Vagina (tissue), 2 donors: ENCODE data around the gene MOGAT1. TPM values are rescaled to one million over a fixed set of nuclear protein-coding genes. Genes with fewer than 3 reads are reported as not detected.

Source experiments
- DNase-seq, 2 donors: peaks; one replicate each; pipeline ENCODE4 v3.0.0-alpha.2; 2017; ENCODE audit errors: extremely low spot score in 2 of 2
- H3K27ac ChIP-seq: fragments of 200-600 bp; sonication (generic); one replicate; pipeline ENCODE4 v1.5.1; 2019
- H3K27me3 ChIP-seq: fragments of 200-600 bp; sonication (generic); one replicate; pipeline ENCODE4 v1.5.1; 2019
- H3K36me3 ChIP-seq, 2 donors: fragments of 200-600 bp; sonication (generic); one replicate each; pipeline ENCODE4 v1.5.1; 2017 to 2019
- H3K4me1 ChIP-seq: fragments of 200-600 bp; sonication (generic); one replicate; pipeline ENCODE4 v1.5.1; 2019
- H3K4me3 ChIP-seq, 2 donors: fragments of 200-600 bp; sonication (generic); 1 replicate in 1 of 2; 2 replicates in 1 of 2; pipeline ENCODE4 v1.5.1; 2016 to 2019
- H3K9me3 ChIP-seq: fragments of 200-600 bp; sonication (generic); one replicate; pipeline ENCODE4 v1.5.1; 2019
- POLR2A ChIP-seq, 2 donors: fragments of 450-650 bp; IDR thresholded peaks; one replicate each; pipeline ENCODE4 v1.6.1; 2017; ENCODE audit warnings: antibody characterized with exemption in 2 of 2, mild to moderate bottlenecking in 2 of 2, moderate library complexity in 2 of 2
- POLR2AphosphoS5 ChIP-seq, 2 donors: sonication (generic); formaldehyde crosslinking; IDR thresholded peaks; one replicate each; pipeline ENCODE4 v1.9.0; 2017; ENCODE audit warnings: antibody characterized with exemption in 2 of 2, mild to moderate bottlenecking in 2 of 2, low read depth in 1 of 2; ENCODE audit not compliant: insufficient read depth in 1 of 2
- intact Hi-C: fragments of 100-400 bp; cut with DNase I; formaldehyde crosslinking; loops from one replicate; pipeline ENCODE4 v1.15.1; 2023
- total RNA-seq: library from RNA; depleted of rRNA; stranded (reverse); fragments of >200 nt; gene quantifications from one replicate; pipeline ENCODE4 v1.2.3, GENCODE V29; 2016
- TF ChIP-seq, protein P1 (sequence below), 3 experiments: fragments of 450-650 bp in 2 of 3; fragments of 200-600 bp in 1 of 3; sonication (generic) in 1 of 3; IDR thresholded peaks; one replicate each; pipeline ENCODE4 v1.5.1; 2017 to 2019; ENCODE audit warnings: antibody characterized with exemption in 3 of 3, mild to moderate bottlenecking in 2 of 3, moderate library complexity in 2 of 3

The MOGAT1 gene
- total RNA-seq, 1 donor from 2014 or later: not detected

DNA sequence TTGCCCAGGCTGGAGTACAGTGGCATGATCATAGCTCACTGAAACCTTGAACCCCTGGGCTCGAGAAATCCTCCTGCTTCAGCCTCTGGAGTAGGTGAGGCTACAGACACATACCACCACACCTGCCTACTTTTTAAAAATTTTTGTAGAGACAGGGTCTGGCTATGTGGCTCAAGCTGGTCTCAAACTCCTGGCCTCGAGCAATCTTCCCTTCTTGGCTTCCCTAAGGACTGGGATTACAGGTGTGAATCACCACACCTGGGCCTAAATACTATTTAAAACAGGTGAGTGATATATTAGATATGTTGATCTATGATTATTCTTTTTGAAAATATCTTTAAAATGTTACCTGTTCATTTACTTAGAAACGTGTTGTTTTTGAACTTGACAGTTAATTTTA lies 57.2 kb downstream of the MOGAT1 start:
- no peaks in the 10 kb centered on the region for H3K36me3 ChIP-seq
- no peak overlapping the region for H3K4me3 ChIP-seq
- H3K4me1 ChIP-seq: no peaks in the 10 kb centered on the region
- TF ChIP-seq, protein P1, sequence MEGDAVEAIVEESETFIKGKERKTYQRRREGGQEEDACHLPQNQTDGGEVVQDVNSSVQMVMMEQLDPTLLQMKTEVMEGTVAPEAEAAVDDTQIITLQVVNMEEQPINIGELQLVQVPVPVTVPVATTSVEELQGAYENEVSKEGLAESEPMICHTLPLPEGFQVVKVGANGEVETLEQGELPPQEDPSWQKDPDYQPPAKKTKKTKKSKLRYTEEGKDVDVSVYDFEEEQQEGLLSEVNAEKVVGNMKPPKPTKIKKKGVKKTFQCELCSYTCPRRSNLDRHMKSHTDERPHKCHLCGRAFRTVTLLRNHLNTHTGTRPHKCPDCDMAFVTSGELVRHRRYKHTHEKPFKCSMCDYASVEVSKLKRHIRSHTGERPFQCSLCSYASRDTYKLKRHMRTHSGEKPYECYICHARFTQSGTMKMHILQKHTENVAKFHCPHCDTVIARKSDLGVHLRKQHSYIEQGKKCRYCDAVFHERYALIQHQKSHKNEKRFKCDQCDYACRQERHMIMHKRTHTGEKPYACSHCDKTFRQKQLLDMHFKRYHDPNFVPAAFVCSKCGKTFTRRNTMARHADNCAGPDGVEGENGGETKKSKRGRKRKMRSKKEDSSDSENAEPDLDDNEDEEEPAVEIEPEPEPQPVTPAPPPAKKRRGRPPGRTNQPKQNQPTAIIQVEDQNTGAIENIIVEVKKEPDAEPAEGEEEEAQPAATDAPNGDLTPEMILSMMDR (IDR thresholded peaks at IDR 0.05): no peak
- TF ChIP-seq POLR2A (IDR thresholded peaks at IDR 0.05) (no peak), POLR2AphosphoS5 (IDR thresholded peaks at IDR 0.05; ENCODE audit: insufficient read depth in 1 of 2, low read depth in 1 of 2) (no peak)
- no peak overlapping the region for H3K27ac ChIP-seq
- intact Hi-C loops: no loop called here
- no peaks in the 10 kb centered on the region for H3K27me3 ChIP-seq
- H3K9me3 ChIP-seq: no peaks in the 10 kb centered on the region
- DNase-seq: no peak

DNA sequence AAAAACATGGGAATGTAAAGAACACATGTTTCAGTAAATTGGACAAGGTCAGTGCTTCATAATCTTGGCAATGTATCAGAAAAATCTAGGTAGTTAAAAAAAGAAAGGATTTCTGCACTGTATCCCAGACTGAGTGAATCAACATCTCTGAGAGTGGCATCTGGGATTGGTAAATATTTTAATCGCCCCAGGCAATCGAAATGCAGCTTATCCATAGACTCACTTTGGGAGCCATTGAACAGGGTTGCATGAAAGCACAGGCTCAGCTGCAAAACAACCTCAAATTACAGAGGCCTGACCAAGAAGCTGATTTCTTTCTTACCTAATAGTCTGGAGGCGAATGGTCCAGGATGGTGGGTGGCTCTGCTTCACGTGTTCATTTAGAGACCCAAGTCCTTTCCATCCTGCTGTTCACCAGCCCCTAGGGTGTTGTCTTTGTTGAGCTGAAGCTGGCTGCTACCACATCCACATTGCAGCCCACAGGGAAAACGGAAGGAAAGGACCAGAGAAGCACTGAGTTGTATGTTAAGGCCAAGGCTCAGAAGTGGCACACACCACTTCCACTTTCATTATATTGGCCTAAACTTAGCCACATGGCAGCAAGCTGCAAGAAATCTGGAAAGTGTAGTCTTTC lies 59.0 kb downstream of the MOGAT1 start:
- H3K36me3 ChIP-seq: no peaks in the 10 kb centered on the region
- TF ChIP-seq, protein P1 (IDR thresholded peaks at IDR 0.05): no peak
- TF ChIP-seq POLR2AphosphoS5 (IDR thresholded peaks at IDR 0.05; ENCODE audit: insufficient read depth in 1 of 2, low read depth in 1 of 2) (no peak), POLR2A (IDR thresholded peaks at IDR 0.05) (no peak)

DNA sequence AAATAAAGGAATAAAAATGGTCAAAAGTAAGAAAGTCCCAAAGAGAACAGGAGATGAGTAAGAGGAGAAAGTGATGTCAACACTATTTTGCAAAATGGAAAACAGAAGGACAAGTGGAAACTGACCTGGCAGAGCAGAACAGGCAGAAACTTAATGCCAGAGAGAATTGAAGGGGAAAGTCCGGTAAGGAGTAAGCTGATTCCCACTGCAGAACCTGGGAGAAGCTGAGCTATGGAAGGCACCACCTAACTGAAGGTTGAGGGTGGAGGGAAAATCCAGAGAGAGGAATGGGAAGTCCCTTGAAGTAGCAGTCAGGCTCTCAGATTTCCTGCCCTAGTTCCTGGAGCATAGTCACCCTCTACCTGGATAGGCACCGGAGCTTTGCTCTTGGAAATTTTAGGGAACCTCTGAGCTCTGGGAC lies 59.8 kb downstream of the MOGAT1 start:
- Histone ChIP-seq H3K4me3 (no peak overlapping the region), H3K9me3 (no peaks in the 10 kb centered on the region), H3K4me1 (peaks cover 5% of the 10 kb centered on the region), H3K27ac (no peak overlapping the region), H3K27me3 (no peaks in the 10 kb centered on the region), H3K36me3 (no peaks in the 10 kb centered on the region)
- no peak for TF ChIP-seq POLR2A (IDR thresholded peaks at IDR 0.05)
- TF ChIP-seq, protein P1 (IDR thresholded peaks at IDR 0.05): no peak
- TF ChIP-seq POLR2AphosphoS5 (IDR thresholded peaks at IDR 0.05; ENCODE audit: insufficient read depth in 1 of 2, low read depth in 1 of 2): no peak
- DNase-seq: no peak
- intact Hi-C loops: no loop called here

More for the DNA sequence above, 59.0 kb downstream of the MOGAT1 start:
- Histone ChIP-seq H3K9me3 (no peaks in the 10 kb centered on the region), H3K4me3 (no peak overlapping the region), H3K4me1 (peaks cover 5% of the 10 kb centered on the region), H3K27ac (no peak overlapping the region), H3K27me3 (no peaks in the 10 kb centered on the region)
- intact Hi-C loops: no loop called here
- DNase-seq: no peak

DNA sequence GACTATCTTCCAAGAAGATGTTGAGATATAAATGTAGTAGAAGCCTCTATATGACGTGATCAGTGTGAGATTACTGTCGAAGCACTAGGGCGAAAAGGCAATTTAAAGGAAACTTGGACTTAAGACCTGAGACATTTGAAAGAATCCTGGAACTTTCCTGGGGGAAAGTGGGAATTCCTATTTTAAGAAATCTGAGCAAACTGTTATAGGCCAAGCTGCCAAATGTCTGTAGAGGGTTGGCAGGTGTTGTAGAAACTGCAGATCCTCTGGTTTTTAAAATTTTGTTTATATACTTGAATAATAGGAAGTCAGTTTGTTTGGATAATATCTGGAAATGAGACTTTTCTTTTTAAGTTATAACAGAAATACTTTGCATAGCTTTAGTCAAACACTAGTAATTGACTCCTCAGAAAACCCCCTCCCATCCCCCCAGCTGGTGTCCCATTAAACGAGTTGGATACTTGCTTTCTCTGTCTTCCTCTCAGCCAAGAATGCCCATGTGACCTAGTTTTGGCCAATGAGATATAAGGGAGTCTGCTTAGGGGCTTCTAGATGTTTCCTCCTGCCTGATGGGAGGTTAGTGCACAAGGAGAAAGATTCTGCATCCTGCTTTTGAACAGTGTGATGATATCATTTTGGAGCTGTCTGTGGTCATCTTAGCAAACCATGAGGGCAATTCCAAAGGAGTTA lies 61.2 kb downstream of the MOGAT1 start:
- no peak overlapping the region for H3K27ac ChIP-seq
- no peaks in the 10 kb centered on the region for H3K9me3 ChIP-seq
- H3K4me1 ChIP-seq: peaks cover 5% of the 10 kb centered on the region
- no peak overlapping the region for H3K4me3 ChIP-seq
- DNase-seq: no peak
- no peaks in the 10 kb centered on the region for H3K36me3 ChIP-seq
- intact Hi-C loops: no loop called here
- TF ChIP-seq, protein P1 (IDR thresholded peaks at IDR 0.05): no peak
- TF ChIP-seq POLR2A (IDR thresholded peaks at IDR 0.05): no peak
- no peak for TF ChIP-seq POLR2AphosphoS5 (IDR thresholded peaks at IDR 0.05; ENCODE audit: insufficient read depth in 1 of 2, low read depth in 1 of 2)
- H3K27me3 ChIP-seq: no peaks in the 10 kb centered on the region

DNA sequence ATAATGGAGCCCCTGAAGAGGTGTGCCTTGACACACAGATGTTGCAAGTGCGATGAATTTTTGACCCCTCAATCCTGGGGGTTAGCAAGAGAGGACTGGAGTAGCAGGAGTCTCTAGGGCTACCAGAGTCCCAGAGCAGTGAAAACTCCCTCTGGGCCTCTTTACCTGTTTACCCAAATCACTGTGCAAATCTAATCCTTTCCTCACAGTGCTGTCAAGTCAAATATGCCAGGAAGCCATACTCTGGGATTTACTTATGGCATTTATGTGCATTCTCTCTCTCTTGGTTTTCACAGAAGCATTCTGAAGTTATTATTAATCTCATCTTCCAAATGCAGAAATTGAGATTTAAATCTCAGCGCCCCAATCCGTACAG lies 62.0 kb downstream of the MOGAT1 start:
- H3K9me3 ChIP-seq: no peaks in the 10 kb centered on the region
- no peak overlapping the region for H3K4me3 ChIP-seq
- no peaks in the 10 kb centered on the region for H3K36me3 ChIP-seq
- no peaks in the 10 kb centered on the region for H3K27me3 ChIP-seq
- no peak for DNase-seq
- peaks cover 5% of the 10 kb centered on the region for H3K4me1 ChIP-seq
- intact Hi-C loops: no loop called here
- TF ChIP-seq, protein P1 (IDR thresholded peaks at IDR 0.05): no peak
- TF ChIP-seq POLR2A (IDR thresholded peaks at IDR 0.05) (no peak), POLR2AphosphoS5 (IDR thresholded peaks at IDR 0.05; ENCODE audit: insufficient read depth in 1 of 2, low read depth in 1 of 2) (no peak)
- no peak overlapping the region for H3K27ac ChIP-seq
